ENCODE measurements around the gene AURKAIP1.
"Not testable (repeated sequence)": the region's sequence is repeated elsewhere in the genome, so short reads cannot be mapped to it uniquely, and the experiment has no call there.

The AURKAIP1 gene

DNA sequence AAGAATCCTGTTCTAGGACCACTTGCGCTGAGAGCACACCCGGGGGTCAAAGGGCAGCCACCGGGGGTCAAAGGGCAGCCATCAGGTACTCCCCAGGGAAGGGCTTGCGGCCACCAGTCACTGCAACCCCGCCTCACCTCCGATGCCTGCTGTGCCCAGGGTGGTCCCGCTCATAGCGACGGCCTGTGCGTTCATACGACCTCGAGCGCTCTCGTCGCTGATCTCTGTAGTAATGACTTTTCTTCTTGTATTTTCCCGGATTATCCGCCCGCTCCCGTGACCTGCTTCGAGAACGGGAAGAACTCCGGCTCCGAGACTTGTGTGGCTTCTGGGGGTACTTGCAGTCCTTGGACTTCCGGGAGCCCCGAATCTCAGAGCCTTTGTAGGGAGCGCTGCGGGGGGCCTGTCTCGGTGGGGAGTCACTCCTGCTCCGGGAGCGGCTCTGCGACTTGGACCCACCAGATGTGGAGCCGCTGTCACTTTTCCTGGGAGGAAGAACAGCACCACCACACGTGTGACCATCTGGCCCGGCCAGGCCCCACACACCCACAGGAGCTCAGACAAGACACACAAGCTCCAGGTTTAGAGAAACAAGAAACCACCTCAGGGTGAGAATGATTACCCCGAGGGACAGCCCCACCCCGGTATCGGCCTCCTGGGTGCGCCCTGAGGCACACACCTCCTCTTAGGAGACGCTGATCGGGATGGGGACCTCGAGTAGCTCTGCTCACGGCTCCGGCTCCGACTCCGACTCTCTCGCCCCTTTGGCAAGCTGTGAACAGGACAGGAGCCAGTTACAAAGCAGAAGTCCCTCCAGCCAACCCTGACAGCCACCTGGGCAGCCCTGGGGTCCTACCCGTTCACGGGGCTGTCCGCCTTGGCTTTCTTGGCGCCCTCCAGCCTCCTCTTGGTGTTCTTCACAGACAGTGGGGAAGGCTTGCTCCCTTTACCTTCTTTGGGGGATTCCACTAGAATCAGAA is 12.4 kb upstream of the AURKAIP1 start:
- no peak for DNase-seq

GRCh38 chr1:1385931-1386330 is 10.9 kb upstream of the AURKAIP1 start:
- DNase-seq: no peak

DNA sequence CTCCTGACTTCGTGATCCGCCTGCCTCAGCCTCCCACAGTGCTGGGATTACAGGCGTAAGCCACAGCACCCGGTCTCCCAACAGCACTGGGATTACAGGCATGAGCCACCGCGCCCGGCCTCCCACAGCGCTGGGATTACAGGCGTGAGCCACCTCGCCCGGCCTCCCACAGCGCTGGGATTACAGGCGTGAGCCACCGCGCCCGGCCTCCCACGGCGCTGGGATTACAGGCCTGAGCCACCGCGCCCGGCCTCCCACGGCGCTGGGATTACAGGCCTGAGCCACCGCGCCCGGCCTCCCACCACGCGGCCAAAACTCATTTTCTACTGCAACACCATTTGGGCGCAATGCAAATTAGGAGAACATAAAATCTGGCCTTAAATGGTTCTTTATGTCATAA is 10.3 kb upstream of the AURKAIP1 start:
- DNase-seq: not testable (repeated sequence)

- DNase-seq: no peak
These were observed 6.3 kb upstream of the AURKAIP1 start for GRCh38 chr1:1381294-1381693.

- DNase-seq: no peak
These were observed 5.9 kb upstream of the AURKAIP1 start for GRCh38 chr1:1380860-1381259.

DNA sequence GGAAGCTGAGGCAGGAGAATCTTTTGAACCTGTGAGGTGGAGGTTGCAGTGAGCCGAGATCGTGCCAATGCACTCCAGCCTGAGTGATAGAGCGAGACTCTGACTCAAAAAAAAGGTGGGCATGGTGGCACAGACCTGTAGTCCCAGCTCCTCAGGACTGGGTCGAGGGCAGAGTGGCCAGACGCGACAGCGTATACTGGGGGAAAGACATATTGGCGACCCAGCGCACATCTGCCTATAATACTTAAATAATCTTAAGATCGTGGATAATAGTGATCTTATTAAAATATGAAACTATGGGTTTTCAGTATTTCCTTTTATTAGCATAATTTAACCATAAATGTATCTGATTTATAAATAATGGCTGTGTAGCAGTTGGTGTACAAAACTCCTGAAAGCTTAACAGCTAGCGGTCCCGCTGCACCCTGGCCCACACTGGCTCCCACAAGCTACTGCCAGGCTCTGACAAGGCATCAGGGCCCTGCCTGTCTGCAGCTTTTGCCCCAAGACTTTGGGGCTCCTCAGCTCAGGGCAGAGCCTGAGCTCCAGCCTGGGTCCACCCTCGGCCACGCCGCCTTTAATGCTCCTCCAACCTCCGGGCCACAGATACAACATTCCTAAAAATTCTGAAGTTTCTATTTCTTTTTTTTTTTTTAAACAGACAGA is 2.7 kb upstream of the AURKAIP1 start:
- no peak for DNase-seq

DNA sequence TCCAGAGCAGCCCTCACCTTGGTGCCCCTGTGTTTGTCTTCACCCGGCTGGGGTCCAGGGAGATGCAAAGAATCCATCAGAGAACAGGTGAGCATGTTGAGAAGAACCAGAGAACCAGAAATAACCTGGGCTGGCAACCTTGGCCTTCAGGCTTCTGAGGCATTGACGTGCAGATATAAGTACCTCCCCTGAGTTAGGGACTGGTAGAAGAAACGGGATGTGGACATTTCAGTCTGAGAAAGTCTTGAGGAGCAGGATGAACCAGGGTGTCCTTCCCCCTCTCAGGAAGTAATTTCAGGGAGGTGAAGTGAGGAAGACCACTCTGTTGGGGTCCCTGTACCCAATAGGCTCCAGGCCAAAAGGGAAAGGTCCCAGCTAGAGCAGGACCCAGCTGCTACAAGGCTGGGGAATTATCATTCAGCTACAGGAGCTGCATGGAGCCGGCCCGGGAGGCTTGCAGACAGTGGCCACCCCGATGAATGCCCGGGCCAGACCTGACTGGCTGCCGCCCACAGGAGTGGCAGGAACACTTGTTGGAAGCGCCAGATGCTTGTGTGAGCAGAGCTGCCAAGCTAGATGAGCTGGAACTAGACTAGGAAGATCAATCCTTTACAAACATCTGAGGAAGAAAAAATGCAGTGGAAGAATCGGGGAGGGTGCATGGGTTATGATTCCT is 1.7 kb upstream of the AURKAIP1 start:
- DNase-seq: no peak

DNA sequence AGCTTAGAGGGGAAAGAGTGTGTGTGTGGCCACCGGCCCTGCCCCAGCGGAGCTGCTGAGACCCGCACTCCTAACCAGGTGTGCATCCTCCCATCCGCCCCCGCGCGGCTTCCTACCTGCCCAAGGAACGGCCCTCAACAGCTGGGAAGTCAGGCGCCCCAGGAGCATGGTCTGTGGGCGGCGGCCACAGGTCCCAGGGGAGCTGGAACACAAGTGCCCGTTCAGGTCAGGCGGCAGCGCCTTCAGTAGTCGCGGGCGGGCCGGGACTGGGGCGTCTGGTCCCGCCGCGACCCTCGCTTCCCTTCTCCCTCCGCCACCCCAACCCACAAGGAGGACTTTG is 448 bp downstream of the AURKAIP1 start:
- DNase-seq: no peak

GRCh38 chr1:1373815-1374588 is 1.0 kb downstream of the AURKAIP1 start:
- DNase-seq: no peak

DNA sequence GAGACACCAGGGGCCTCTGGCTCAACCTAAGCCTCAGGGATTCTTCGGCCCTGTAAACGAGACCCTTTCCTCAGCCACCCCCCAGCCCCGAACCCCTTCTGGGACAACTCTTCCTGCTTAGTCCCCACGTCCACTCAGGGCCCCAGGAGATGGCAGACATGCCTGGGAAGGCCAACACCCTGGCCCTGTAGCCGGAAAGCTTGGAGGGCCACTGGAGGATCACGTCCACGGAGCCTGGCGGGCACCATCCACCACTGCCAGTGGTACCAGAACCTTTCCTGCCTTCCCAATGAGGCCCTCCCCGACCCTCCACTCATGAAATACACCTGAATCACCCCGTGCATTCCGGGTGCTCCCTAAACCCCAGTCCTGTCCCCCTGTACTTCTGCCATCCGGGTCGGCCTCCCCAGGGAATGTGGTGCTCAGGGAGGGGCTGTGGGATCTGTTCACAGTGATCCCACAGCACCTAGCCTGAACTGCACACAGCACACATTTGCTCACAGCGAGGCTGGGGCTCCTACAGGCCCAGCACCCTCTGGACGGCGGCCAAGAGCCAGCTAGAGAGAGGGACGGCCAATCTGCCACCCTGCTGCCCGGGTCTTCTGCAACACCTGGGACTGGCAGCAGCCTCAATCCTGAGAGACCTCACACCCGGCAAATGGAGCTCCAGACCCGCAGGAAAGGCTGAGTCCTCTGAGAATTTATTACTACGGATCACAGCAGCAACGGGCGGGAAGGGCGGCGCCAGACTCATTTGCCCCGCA is 1.8 kb downstream of the AURKAIP1 start:
- no peak for DNase-seq

- peak in 24 of 51 donors; percentile 15 to 67 (median 35) for DNase-seq
These were observed 3.0 kb downstream of the AURKAIP1 start for GRCh38 chr1:1371746-1372711.

DNA sequence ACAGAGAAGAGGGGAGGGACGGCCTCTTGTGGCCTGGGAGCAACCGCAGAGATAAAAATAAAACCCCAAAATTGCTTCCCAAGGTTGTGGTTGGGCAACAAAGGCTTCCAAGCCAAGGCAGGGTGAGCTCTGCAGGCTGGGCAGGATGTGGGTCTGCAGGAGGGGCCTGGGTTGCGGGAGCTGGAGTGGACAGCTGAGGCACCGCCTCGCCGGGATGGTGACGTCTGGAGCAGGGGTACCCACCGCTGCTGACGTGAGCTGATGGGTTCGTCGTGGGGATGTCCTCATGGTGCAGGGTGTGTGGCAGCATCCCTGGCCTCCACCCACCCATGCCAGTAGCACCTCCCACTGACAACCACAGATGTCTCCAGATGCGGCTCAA is 3.7 kb downstream of the AURKAIP1 start:
- no peak for DNase-seq

DNA sequence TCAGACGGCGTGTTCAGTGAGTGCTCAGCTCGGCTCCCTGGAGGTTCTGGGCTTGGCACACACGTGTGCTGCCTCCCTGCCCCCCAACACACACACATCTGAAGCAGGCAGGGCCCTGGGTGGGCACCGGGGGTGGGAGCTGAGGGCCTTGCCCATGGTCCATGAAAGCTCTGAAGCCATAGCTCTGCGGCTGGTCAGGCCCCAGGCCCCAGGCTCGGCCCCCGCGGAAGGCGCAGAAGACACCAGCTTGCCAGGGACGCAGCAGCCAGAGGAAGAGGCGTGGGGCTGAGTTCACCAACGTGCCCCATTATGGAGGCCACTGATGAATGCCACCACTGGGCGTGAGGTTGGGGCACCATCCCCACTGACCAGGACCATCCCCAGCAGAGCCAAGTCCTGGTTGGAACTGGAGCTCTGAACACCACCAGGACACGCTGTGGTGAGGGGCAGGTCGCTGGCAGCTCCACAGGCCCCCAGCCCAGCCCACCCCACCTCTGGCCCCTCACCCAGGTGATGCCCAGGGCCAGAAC is 4.2 kb downstream of the AURKAIP1 start:
- DNase-seq: no peak

DNA sequence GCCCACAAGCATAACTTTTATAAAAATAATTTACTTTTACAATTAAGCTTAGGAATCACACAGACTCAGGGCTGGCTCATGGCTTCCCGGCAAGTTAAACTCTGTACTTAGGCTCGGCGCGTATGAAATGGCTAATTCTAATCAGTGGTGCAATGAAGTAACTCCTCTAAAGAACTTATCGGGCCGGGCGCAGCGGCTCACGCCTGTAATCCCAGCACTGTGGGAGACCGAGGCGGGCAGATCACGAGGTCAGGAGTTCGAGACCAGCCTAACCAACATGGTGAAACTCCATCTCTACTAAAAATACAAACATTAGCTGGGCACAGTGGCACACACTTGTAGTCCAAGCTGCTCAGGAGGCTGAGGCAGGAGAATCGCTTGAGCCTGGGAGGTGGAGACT is 4.9 kb downstream of the AURKAIP1 start:
- not testable (repeated sequence) for DNase-seq

GRCh38 chr1:1367315-1367714 is 7.7 kb downstream of the AURKAIP1 start:
- no peak for DNase-seq

DNA sequence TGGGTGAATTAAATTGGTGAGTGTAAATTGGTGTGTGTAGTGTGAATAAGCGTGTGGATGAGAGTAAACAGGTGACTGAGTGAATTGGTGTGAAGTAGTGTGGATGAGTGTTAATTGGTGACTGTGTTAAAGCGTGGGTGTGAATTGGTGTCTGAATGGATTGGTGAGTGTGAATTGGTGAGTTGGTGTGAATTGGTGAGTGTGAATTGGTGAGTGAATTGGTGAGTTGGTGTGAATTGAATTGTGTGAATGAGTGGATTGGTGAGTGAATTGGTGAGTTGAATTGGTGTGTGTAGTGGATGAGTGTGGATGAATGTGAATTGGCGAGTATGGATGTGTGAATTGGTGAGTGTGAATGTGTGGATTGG is 8.3 kb downstream of the AURKAIP1 start:
- no peak for DNase-seq

GRCh38 chr1:1365875-1366698 is 8.9 kb downstream of the AURKAIP1 start:
- DNase-seq: no peak

GRCh38 chr1:1364266-1364665 is 10.7 kb downstream of the AURKAIP1 start:
- no peak for DNase-seq
